Endothelial cell of umbilical vein (primary cell): ENCODE measurements around the gene SLC39A11.

Source experiments
- CTCF ChIP-seq, 2 donors: IDR thresholded peaks; 1 replicate in 1 of 2; 2 replicates in 1 of 2; pipeline ENCODE4 v1.5.1; 2011; ENCODE audit warnings: low read length in 2 of 2, mild to moderate bottlenecking in 2 of 2, moderate library complexity in 2 of 2, control low read depth in 1 of 2, inconsistent platforms in 1 of 2, low read depth in 1 of 2; ENCODE audit not compliant: insufficient read depth in 1 of 2; ENCODE audit errors: extremely low read depth in 1 of 2
- EZH2 ChIP-seq: IDR thresholded peaks from 2 replicates; pipeline ENCODE4 v1.6.1; 2012; ENCODE audit warnings: borderline replicate concordance, low read depth, mild to moderate bottlenecking, moderate library complexity, low read length, inconsistent platforms; ENCODE audit not compliant: severe bottlenecking
- POLR2A ChIP-seq: IDR thresholded peaks from 2 replicates; pipeline ENCODE4 v1.6.1; 2012; ENCODE audit warnings: low read depth, mild to moderate bottlenecking, control low read depth, low read length
- POLR2AphosphoS5 ChIP-seq: IDR thresholded peaks from 2 replicates; pipeline ENCODE4 v1.6.1; 2012; ENCODE audit warnings: low read depth, mild to moderate bottlenecking, control low read depth, low read length, moderate library complexity; ENCODE audit not compliant: insufficient read depth

GRCh38 chr17:72730077-72730476 is 362.4 kb downstream of the SLC39A11 start:
- TF ChIP-seq EZH2 (no peak), CTCF (IDR thresholded peaks at IDR 0.05; ENCODE audit: extremely low read depth in 1 of 2, insufficient read depth in 1 of 2, low read depth in 1 of 2, low read length in 2 of 2) (no peak), POLR2A (no peak), POLR2AphosphoS5 (no peak)
